Renal cortex interstitium (tissue), 11 donors: ENCODE data around the gene GAB2. TPM values are rescaled to one million over a fixed set of nuclear protein-coding genes. Genes with fewer than 3 reads are reported as not detected.

Source experiments
- DNase-seq, 11 donors: peaks; one replicate each; pipeline ENCODE4 v3.0.0-alpha.2; 2013; ENCODE audit warnings: low read depth in 9 of 11, low spot score in 4 of 11; ENCODE audit errors: extremely low read depth in 1 of 11
- polyA plus RNA-seq, 3 donors: library from polyadenylated mRNA; unstranded; fragments of 120-200 nt; gene quantifications; one replicate each; pipeline ENCODE4 v1.2.1, GENCODE V29; 2013; ENCODE audit not compliant: insufficient read length in 3 of 3

GAB2 gene
- polyA plus RNA-seq, 3 donors: 16.3 to 18.9 (median 18.8) TPM

GRCh38 chr11:78166855-78167469 is 250.7 kb downstream of the GAB2 start:
- peak in 1 of 11 donors; percentile 15 for DNase-seq

Other genes starting within 250 kb of the GAB2 start
- 1 to 10 TPM; 7.1 to 9.5 (median 8.1) TPM for gene KCTD21, start 229.2 kb downstream of the GAB2 start, polyA plus RNA-seq
- 1 to 10 TPM; 4.2 to 6.3 (median 5.9) TPM for gene USP35, start 228.9 kb downstream of the GAB2 start, polyA plus RNA-seq
- 10 to 100 TPM; 41.6 to 47.0 (median 44.6) TPM for gene NARS2, start 157.0 kb upstream of the GAB2 start, polyA plus RNA-seq